ENCODE data around the gene TMEM82.

DNA sequence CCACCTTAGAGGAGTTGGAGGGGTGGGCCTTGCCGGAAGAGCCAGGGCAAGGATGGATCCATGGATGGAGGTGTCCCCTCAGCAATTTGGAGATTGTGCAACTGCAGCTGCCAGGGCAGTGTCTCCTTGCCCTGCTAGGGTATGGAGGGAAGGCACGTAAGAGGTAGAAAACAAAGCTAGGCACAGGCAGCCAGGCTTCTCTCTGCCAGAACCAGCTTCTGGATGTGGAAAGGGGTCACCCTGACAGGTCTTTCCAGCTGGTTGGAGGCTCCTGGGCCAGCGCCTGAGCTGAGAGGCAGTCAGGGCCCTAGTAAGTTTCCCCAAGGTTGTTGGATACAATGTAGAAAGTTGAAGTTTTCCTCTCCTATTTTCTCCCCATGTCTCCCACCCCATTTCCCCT, 21.4 kb upstream of the TMEM82 start:
- TF ChIP-seq CTCF (IDR thresholded peaks at IDR 0.05) (no peak), POLR2A (IDR thresholded peaks at IDR 0.05) (no peak)
